SK-N-SH (cell line): Measurements from ENCODE around the gene CANT1.

Experiments used
- EP300 ChIP-seq, 2 experiments: IDR thresholded peaks; 2 replicates each; pipeline versions ENCODE4 v1.4.0 to v1.6.1; 2012; ENCODE audit warnings: borderline replicate concordance in 1 of 2, low read depth in 1 of 2, low read length in 1 of 2
- RAD21 ChIP-seq: IDR thresholded peaks from 2 replicates; pipeline ENCODE4 v1.6.1; 2012; ENCODE audit warnings: mild to moderate bottlenecking, low read length

DNA sequence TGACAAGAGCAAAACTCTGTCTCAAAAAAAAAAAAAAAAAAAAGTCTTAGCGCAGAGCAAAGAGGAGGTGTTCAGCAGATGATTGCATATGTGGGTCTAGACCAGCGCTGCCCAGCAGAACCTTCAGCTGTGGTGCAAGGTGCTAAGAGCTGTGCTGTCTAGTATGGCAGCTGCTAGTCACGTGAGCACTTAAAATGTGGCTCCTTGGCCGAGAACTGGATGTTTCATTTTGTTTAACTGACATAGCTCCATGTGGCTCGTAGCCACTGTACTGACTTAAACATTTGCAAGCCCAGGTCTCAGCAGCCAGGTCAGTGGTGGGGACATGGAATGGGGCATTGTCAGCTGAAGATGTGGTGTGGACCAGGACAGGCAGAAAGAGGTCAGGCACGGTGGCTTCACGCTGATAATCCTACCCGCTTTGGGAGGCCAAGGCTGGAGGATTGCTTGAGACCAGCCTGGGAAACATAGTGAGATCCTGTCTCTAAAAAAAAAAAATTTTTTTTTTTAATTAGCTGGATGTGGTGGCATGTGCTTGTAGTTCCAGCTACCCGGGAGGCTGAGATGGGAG lies 23.6 kb upstream of the CANT1 start:
- TF ChIP-seq EP300 (IDR thresholded peaks at IDR 0.05; ENCODE audit: borderline replicate concordance in 1 of 2, low read depth in 1 of 2, low read length in 1 of 2) (no peak), RAD21 (no peak)
